A549 (cell line): ENCODE results near the gene CXCL17. TPM values are rescaled to one million over a fixed set of nuclear protein-coding genes. Genes with fewer than 3 reads are reported as not detected.
A peak's percentile ranks its signal among the peaks of the same experiment; 100 is the strongest.

Experiments
- ATAC-seq, 2 experiments: fragments of 200-7000 bp in 1 of 2; fragments of >200 bp in 1 of 2; cut with Nextera tagmentation in 1 of 2; cut with Tn5 transposase in 1 of 2; 3 replicates each; pipeline versions ENCODE4 v1.8.0 to v1.9.1; 2018 to 2020; ENCODE audit warnings: mild to moderate bottlenecking in 1 of 2, moderate library complexity in 1 of 2
- CTCF ChIA-PET: fragments of 300-600 bp; sonication (Branson Sonifier 250); formaldehyde crosslinking; extraction: SDS; loops from one replicate; lab custom pipeline; 2021; ENCODE audit warnings: antibody characterized with exemption, inconsistent platforms; lab: Yijun Ruan, JAX
- POLR2A ChIA-PET: fragments of 350-600 bp; formaldehyde crosslinking; extraction: SDS; loops from one replicate; lab custom pipeline; 2021; ENCODE audit warnings: antibody characterized with exemption, inconsistent platforms; lab: Yijun Ruan, JAX
- DNase-seq, 2 experiments: peaks; one replicate each; pipeline versions ENCODE4 v3.0.0 to v3.0.0-alpha.2; 2011 to 2016; ENCODE audit warnings: low read depth in 1 of 2, low spot score in 1 of 2
- FAIRE-seq: peaks from 2 replicates; lab custom pipeline; 2011; peaks lifted over from hg19 to GRCh38; lab: Jason Lieb, UNC
- H3K27ac ChIP-seq, 2 experiments: fragments of >200 bp; sonication (Bioruptor Twin); formaldehyde crosslinking; 3 replicates each; pipeline ENCODE4 v1.5.1; 2016 to 2017
- H3K4me1 ChIP-seq: fragments of >200 bp; sonication (Bioruptor Twin); formaldehyde crosslinking; 3 replicates; pipeline ENCODE4 v1.6.1; 2016
- H3K4me2 ChIP-seq: fragments of >200 bp; sonication (Bioruptor Twin); formaldehyde crosslinking; 3 replicates; pipeline ENCODE4 v1.6.1; 2016
- H3K4me3 ChIP-seq: fragments of >200 bp; sonication (Bioruptor Twin); formaldehyde crosslinking; 3 replicates; pipeline ENCODE4 v1.5.1; 2016
- H3K9me3 ChIP-seq: fragments of >200 bp; sonication (Bioruptor Twin); formaldehyde crosslinking; 3 replicates; pipeline ENCODE4 v1.6.1; 2016
- BHLHE40 ChIP-seq: IDR thresholded peaks from 2 replicates; pipeline ENCODE4 v1.6.1; 2012; ENCODE audit warnings: low read depth, low read length, inconsistent platforms
- CBX2 ChIP-seq: fragments of 200-600 bp; sonication (generic); IDR thresholded peaks from 2 replicates; pipeline ENCODE4 v1.6.1; 2016; ENCODE audit warnings: low read depth, mild to moderate bottlenecking, borderline replicate concordance
- CHD2 ChIP-seq: fragments of 150-350 bp; IDR thresholded peaks from 2 replicates; pipeline ENCODE4 v1.6.1; 2014; ENCODE audit warnings: low read length; ENCODE audit not compliant: partially characterized antibody
- EHF ChIP-seq: fragments of 250-450 bp; sonication (Bioruptor Pico); IDR thresholded peaks from 2 replicates; pipeline ENCODE4 v1.5.0; 2020; ENCODE audit warnings: mild to moderate bottlenecking
- EHMT2 ChIP-seq: fragments of 200-600 bp; sonication (generic); IDR thresholded peaks from 2 replicates; pipeline ENCODE4 v1.6.1; 2016; ENCODE audit warnings: antibody characterized with exemption, low read depth, mild to moderate bottlenecking, moderate library complexity
- ELK1 ChIP-seq: fragments of 150-350 bp; IDR thresholded peaks from 2 replicates; pipeline ENCODE4 v1.6.1; 2014; ENCODE audit warnings: low read depth, mild to moderate bottlenecking, low read length
- ESRRA ChIP-seq: fragments of 150-350 bp; IDR thresholded peaks from 2 replicates; pipeline ENCODE4 v1.6.1; 2014; ENCODE audit warnings: mild to moderate bottlenecking, low read length, borderline replicate concordance
- FOSL2 ChIP-seq, 2 experiments: fragments of 450-650 bp in 1 of 2; fragments of >200 bp in 1 of 2; sonication (Bioruptor Twin) in 1 of 2; formaldehyde crosslinking; IDR thresholded peaks; 2 replicates each; pipeline versions ENCODE4 v1.5.0 to v1.6.1; 2016 to 2020; ENCODE audit warnings: mild to moderate bottlenecking in 1 of 2, moderate library complexity in 1 of 2
- FOXS1 ChIP-seq: fragments of 250-450 bp; sonication (Bioruptor Pico); IDR thresholded peaks from 2 replicates; pipeline ENCODE4 v1.5.0; 2020; ENCODE audit warnings: mild to moderate bottlenecking, moderate library complexity
- GATA3 ChIP-seq: IDR thresholded peaks from 2 replicates; pipeline ENCODE4 v1.6.1; 2012; ENCODE audit warnings: borderline replicate concordance
- HDAC2 ChIP-seq: fragments of 200-600 bp; sonication (generic); IDR thresholded peaks from 2 replicates; pipeline ENCODE4 v1.6.1; 2016
- HES2 ChIP-seq: fragments of >200 bp; sonication (Bioruptor Twin); formaldehyde crosslinking; IDR thresholded peaks from 2 replicates; pipeline ENCODE4 v1.6.1; 2016
- HEYL ChIP-seq: fragments of 250-450 bp; sonication (Bioruptor Pico); IDR thresholded peaks from 2 replicates; pipeline ENCODE4 v1.8.0; 2021; ENCODE audit warnings: mild to moderate bottlenecking, moderate library complexity
- HMGXB4 ChIP-seq: fragments of 250-450 bp; sonication (Bioruptor Pico); IDR thresholded peaks from 2 replicates; pipeline ENCODE4 v1.5.0; 2021; ENCODE audit warnings: mild to moderate bottlenecking, moderate library complexity, borderline replicate concordance
- HOXB5 ChIP-seq: fragments of 250-450 bp; sonication (Bioruptor Pico); IDR thresholded peaks from 2 replicates; pipeline ENCODE4 v1.5.0; 2020; ENCODE audit warnings: mild to moderate bottlenecking, moderate library complexity
- JUN ChIP-seq, 2 experiments: fragments of >200 bp; sonication (Bioruptor Twin); formaldehyde crosslinking; IDR thresholded peaks; 2 replicates in 1 of 2; 3 replicates in 1 of 2; pipeline ENCODE4 v1.6.1; 2016 to 2017
- JUNB ChIP-seq: fragments of >200 bp; sonication (Bioruptor Twin); formaldehyde crosslinking; IDR thresholded peaks from 2 replicates; pipeline ENCODE4 v1.6.1; 2016
- KDM1A ChIP-seq: fragments of 200-600 bp; sonication (generic); IDR thresholded peaks from 2 replicates; pipeline ENCODE4 v1.6.1; 2016; ENCODE audit warnings: low read depth, mild to moderate bottlenecking
- KDM5A ChIP-seq: fragments of 200-600 bp; sonication (generic); IDR thresholded peaks from 2 replicates; pipeline ENCODE4 v1.6.1; 2016; ENCODE audit warnings: antibody characterized with exemption, mild to moderate bottlenecking
- MAFK ChIP-seq: fragments of 450-650 bp; IDR thresholded peaks from 2 replicates; pipeline ENCODE4 v1.6.1; 2014; ENCODE audit not compliant: partially characterized antibody
- MAX ChIP-seq: IDR thresholded peaks from 2 replicates; pipeline ENCODE4 v1.6.1; 2012
- MAZ ChIP-seq: fragments of 150-350 bp; IDR thresholded peaks from 2 replicates; pipeline ENCODE4 v1.6.1; 2014; ENCODE audit warnings: antibody characterized with exemption, low read depth, low read length, borderline replicate concordance
- MYC ChIP-seq: IDR thresholded peaks from 2 replicates; pipeline ENCODE4 v1.6.1; 2012; ENCODE audit warnings: mild to moderate bottlenecking, inconsistent platforms, low read length, improper control_type of control experiment, borderline replicate concordance
- NPAS2 ChIP-seq: fragments of 250-450 bp; sonication (Bioruptor Pico); IDR thresholded peaks from 2 replicates; pipeline ENCODE4 v1.8.0; 2022; ENCODE audit warnings: mild to moderate bottlenecking, moderate library complexity, borderline replicate concordance
- PBX3 ChIP-seq: IDR thresholded peaks from 2 replicates; pipeline ENCODE4 v1.6.1; 2012
- POLR2A ChIP-seq: IDR thresholded peaks from 2 replicates; pipeline ENCODE4 v1.6.1; 2012; ENCODE audit warnings: mild to moderate bottlenecking, low read length
- POLR2AphosphoS2 ChIP-seq: conservative IDR thresholded peaks from 2 replicates; pipeline ENCODE4 v1.6.1; 2012; ENCODE audit warnings: low read length, improper control_type of control experiment, inconsistent platforms
- RAD21 ChIP-seq, 2 experiments: fragments of >200 bp in 1 of 2; sonication (Bioruptor Twin) in 1 of 2; formaldehyde crosslinking in 1 of 2; IDR thresholded peaks in 1 of 2; conservative IDR thresholded peaks in 1 of 2; 2 replicates in 1 of 2; 3 replicates in 1 of 2; pipeline ENCODE4 v1.6.1; 2012 to 2018; ENCODE audit warnings: inconsistent platforms in 1 of 2
- SMC3 ChIP-seq: fragments of >200 bp; sonication (Bioruptor Twin); formaldehyde crosslinking; IDR thresholded peaks from 3 replicates; pipeline ENCODE4 v1.6.1; 2018; ENCODE audit warnings: inconsistent platforms
- SREBF2 ChIP-seq: fragments of 450-650 bp; IDR thresholded peaks from 2 replicates; pipeline ENCODE4 v1.6.1; 2014; ENCODE audit warnings: mild to moderate bottlenecking, moderate library complexity
- ZC3H11A ChIP-seq: fragments of 450-650 bp; IDR thresholded peaks from 2 replicates; pipeline ENCODE4 v1.6.1; 2014; ENCODE audit warnings: antibody characterized with exemption, mild to moderate bottlenecking
- ZFP36 ChIP-seq: fragments of 450-650 bp; IDR thresholded peaks from 2 replicates; pipeline ENCODE4 v1.6.1; 2014; ENCODE audit warnings: borderline replicate concordance; ENCODE audit not compliant: partially characterized antibody
- ZNF302 ChIP-seq: fragments of 250-450 bp; sonication (Bioruptor Pico); IDR thresholded peaks from 2 replicates; pipeline ENCODE4 v1.9.0; 2021; ENCODE audit warnings: inconsistent platforms, mild to moderate bottlenecking, moderate library complexity
- ZSCAN20 ChIP-seq: fragments of 250-450 bp; sonication (Bioruptor Pico); IDR thresholded peaks from 2 replicates; pipeline ENCODE4 v1.8.0; 2022; ENCODE audit warnings: mild to moderate bottlenecking, moderate library complexity
- WGBS: methylation state at CpG from one replicate; pipeline ENCODE4 v1.1.6; 2017; ENCODE audit errors: missing lambda C conversion rate; 5-methylcytosine and 5-hydroxymethylcytosine counted together
- polyA plus RNA-seq, 4 experiments: library from polyadenylated mRNA; depleted of rRNA in 3 of 4; stranded (reverse); fragments of >200 nt; fragmentation: RNase III in 1 of 4; extraction: RNeasy Plus Mini Kit Qiagen cat#74134 plus additional on column Dnase treatment in 1 of 4; gene quantifications; 2 replicates in 3 of 4; 3 replicates in 1 of 4; pipeline ENCODE4 v1.2.3, GENCODE V29; 2011 to 2017
- TF ChIP-seq, protein P1 (sequence below): fragments of >200 bp; sonication (Bioruptor Twin); formaldehyde crosslinking; IDR thresholded peaks from 3 replicates; pipeline ENCODE4 v1.5.1; 2016

CXCL17 gene
- polyA plus RNA-seq, 2 of the 4 experiments (the other 2 are of a cell fraction): 0.14 TPM; not detected in 1

DNA sequence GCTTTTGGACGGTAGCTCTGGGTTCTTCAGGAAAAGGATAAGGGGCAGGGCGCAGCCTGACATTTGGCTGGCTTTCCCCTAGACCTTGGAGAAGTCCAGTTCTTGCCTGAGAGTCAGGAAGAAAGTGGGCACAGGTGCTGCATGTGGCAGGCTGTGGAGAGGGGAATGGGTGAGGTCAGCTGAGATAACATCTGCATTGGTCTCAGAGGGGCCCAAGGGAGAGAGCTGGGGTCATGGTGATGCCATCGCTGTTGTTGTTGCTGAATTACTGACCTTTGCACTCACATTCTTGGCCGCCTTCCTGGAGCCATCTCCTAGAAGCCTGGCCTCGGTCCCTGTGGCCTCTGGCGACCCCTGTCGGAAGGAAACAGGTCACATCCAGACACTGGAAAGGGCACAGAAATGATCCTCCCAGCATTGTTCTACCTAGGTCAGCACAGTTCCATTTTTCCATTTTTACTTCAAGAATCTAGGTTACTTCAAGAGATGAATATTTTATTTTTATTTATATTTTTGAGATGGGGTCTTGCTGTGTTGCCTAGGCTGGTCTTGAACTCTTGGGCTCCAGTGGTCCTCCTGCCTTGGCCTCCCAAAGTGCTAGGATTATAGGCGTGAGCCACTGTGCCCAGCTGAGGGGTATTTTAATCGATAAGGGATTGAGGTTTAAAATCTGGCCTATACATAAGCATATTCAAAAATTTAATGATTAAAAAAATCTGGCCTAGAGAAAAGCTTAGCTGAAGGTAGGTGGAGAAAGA, 9.1 kb downstream of the CXCL17 start:
- ChIA-PET POLR2A (interaction anchor here (0.8 to 0.9 kb wide), 2 partner anchors 10 to 257 kb away, joined by 3 read pairs; no protein-coding TSS in a partner anchor), CTCF (interaction anchor here (0.6 to 7.0 kb wide), 53 partner anchors 7 to 384 kb away, joined by 3 to 126 read pairs (median 4); partner anchors contain the start of genes CEACAM1, CNFN and POU2F2)
- H3K4me1 ChIP-seq: peaks cover 21% of the 10 kb centered on the region
- H3K27ac ChIP-seq: peak overlapping the region; percentile 58 to 75
- FAIRE-seq (peak; percentile 93), DNase-seq (peak; percentile 90 to 91), ATAC-seq (peak; percentile 91 to 96)
- no peak overlapping the region for H3K4me3 ChIP-seq
- peak; percentile 92 to 98 for TF ChIP-seq RAD21 (conservative IDR thresholded peaks at IDR 0.05 in 1 of 2, IDR thresholded peaks at IDR 0.05 in 1 of 2)
- no peak for TF ChIP-seq CHD2
- TF ChIP-seq HEYL (CRISPR knock-in tag): no peak
- no peak for TF ChIP-seq POLR2AphosphoS2
- no peak for TF ChIP-seq CBX2
- no peak for TF ChIP-seq MYC
- no peak for TF ChIP-seq HES2
- TF ChIP-seq ZFP36: no peak
- TF ChIP-seq KDM1A: no peak
- TF ChIP-seq ZSCAN20 (CRISPR knock-in tag): no peak
- TF ChIP-seq MAZ: no peak
- TF ChIP-seq MAFK: peak; percentile 26
- TF ChIP-seq EHF (CRISPR knock-in tag): no peak
- 0 out of 2 replicates have a peak, but pooled peaks have one; percentile 38 for TF ChIP-seq EHMT2
- TF ChIP-seq NPAS2: no peak
- no peak for TF ChIP-seq POLR2A
- no peak for TF ChIP-seq ELK1
- TF ChIP-seq ESRRA: peak; percentile 45; the same call in 1 of the 2 replicates
- no peak for TF ChIP-seq HMGXB4
- TF ChIP-seq BHLHE40: no peak
- TF ChIP-seq HDAC2: no peak
- no peak for TF ChIP-seq PBX3
- TF ChIP-seq FOXS1 (CRISPR knock-in tag): no peak
- peak in 1 of 2 experiments; percentile 47; a peak in 1 of 5 replicates for TF ChIP-seq JUN (IDR thresholded peaks at IDR 0.05)
- TF ChIP-seq KDM5A: no peak
- no peak for TF ChIP-seq HOXB5 (CRISPR knock-in tag)
- TF ChIP-seq SREBF2: no peak
- no peak for TF ChIP-seq JUNB
- peak; percentile 80 for TF ChIP-seq GATA3
- TF ChIP-seq FOSL2 (IDR thresholded peaks at IDR 0.05): no peak
- TF ChIP-seq FOSL2 (CRISPR knock-in tag; IDR thresholded peaks at IDR 0.05): no peak
- no peak for TF ChIP-seq ZNF302 (CRISPR knock-in tag)
- TF ChIP-seq ZC3H11A: no peak
- TF ChIP-seq MAX: peak; percentile 32; the same call in 1 of the 2 replicates
- TF ChIP-seq, protein P1, sequence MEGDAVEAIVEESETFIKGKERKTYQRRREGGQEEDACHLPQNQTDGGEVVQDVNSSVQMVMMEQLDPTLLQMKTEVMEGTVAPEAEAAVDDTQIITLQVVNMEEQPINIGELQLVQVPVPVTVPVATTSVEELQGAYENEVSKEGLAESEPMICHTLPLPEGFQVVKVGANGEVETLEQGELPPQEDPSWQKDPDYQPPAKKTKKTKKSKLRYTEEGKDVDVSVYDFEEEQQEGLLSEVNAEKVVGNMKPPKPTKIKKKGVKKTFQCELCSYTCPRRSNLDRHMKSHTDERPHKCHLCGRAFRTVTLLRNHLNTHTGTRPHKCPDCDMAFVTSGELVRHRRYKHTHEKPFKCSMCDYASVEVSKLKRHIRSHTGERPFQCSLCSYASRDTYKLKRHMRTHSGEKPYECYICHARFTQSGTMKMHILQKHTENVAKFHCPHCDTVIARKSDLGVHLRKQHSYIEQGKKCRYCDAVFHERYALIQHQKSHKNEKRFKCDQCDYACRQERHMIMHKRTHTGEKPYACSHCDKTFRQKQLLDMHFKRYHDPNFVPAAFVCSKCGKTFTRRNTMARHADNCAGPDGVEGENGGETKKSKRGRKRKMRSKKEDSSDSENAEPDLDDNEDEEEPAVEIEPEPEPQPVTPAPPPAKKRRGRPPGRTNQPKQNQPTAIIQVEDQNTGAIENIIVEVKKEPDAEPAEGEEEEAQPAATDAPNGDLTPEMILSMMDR: peak; percentile 99
- peak; percentile 74 for TF ChIP-seq SMC3
- 28% methylated on average over 9 of the region's 9 CpGs for WGBS
- H3K9me3 ChIP-seq: no peaks in the 10 kb centered on the region
- peak overlapping the region; percentile 56 for H3K4me2 ChIP-seq
